Activated CD4-positive, alpha-beta T cell treated with anti-CD3 and anti-CD28 coated beads for 36 hours (primary cell): ENCODE results near the gene FAM161B. TPM values are rescaled to one million over a fixed set of nuclear protein-coding genes. Genes with fewer than 3 reads are reported as not detected.
"Not testable (repeated sequence)": the region's sequence is repeated elsewhere in the genome, so short reads cannot be mapped to it uniquely, and the experiment has no call there.

Experiments
- ATAC-seq: fragments of 200-7000 bp; cut with Tn5 transposase; one replicate; pipeline ENCODE4 v1.10.0; 2021; ENCODE audit warnings: mild to moderate bottlenecking, moderate library complexity
- CTCF ChIA-PET: fragments of 350-600 bp; sonication (Branson Sonifier 250); formaldehyde crosslinking; loops from one replicate; lab custom pipeline; 2021; ENCODE audit warnings: antibody characterized with exemption; lab: Charles Lee
- POLR2A ChIA-PET: fragments of 350-600 bp; sonication (Branson Sonifier 250); formaldehyde crosslinking; loops from one replicate; lab custom pipeline; 2021; ENCODE audit warnings: antibody characterized with exemption, inconsistent platforms; lab: Charles Lee
- DNase-seq: peaks from one replicate; pipeline ENCODE4 v3.0.0-alpha.2; 2020
- H3K27ac Mint-ChIP-seq: one replicate; pipeline ENCODE4 v1.8.0; 2021; ENCODE audit warnings: mixed read lengths
- H3K27me3 Mint-ChIP-seq: one replicate; pipeline ENCODE4 v1.8.0; 2021; ENCODE audit warnings: mixed read lengths
- H3K36me3 Mint-ChIP-seq: one replicate; pipeline ENCODE4 v1.8.0; 2021; ENCODE audit warnings: low read depth, mixed read lengths
- H3K4me1 Mint-ChIP-seq: one replicate; pipeline ENCODE4 v1.8.0; 2021; ENCODE audit warnings: mixed read lengths
- H3K4me3 Mint-ChIP-seq: one replicate; pipeline ENCODE4 v1.8.0; 2021; ENCODE audit warnings: mild to moderate bottlenecking, moderate library complexity, mixed read lengths
- H3K9me3 Mint-ChIP-seq: one replicate; pipeline ENCODE4 v1.8.0; 2021; ENCODE audit warnings: low read depth, mixed read lengths
- intact Hi-C, 2 experiments: fragments of 100-400 bp; cut with DNase I in 1 of 2; cut with micrococcal nuclease in 1 of 2; formaldehyde crosslinking; loops; one replicate each; pipeline versions ENCODE4 v1.14.2 to v1.15.1; 2022 to 2024; cut with DNase I, micrococcal nuclease
- total RNA-seq, 2 experiments: library from RNA; stranded (reverse); gene quantifications; one replicate each; pipeline ENCODE4 v1.2.3, GENCODE V29; 2021

Gene FAM161B
- total RNA-seq, 2 experiments from 2014 or later, result 1.2 to 1.4 TPM

DNA sequence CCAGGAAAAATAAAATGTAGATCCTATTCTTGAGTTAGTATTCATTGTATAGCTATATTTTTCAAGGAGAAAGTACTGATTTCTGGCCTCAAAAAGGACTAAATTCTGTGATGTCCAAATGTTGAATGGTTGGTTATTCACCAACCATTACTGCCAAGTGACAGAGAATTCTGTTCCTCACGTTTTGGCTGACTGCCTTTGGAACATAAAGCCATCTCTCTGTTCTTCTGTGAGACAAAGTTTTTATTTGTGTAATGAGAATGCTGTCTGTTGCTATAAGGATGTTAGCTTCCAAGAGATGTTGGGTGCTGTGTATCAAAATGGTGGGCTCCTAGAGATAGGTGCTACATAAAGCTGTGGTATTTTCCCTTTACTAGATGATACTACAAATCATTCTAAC lies 54.0 kb downstream of the FAM161B start:
- DNase-seq (no peak), ATAC-seq (no peak)
- Mint-ChIP-seq H3K4me3 (no peak overlapping the region), H3K9me3 (no peaks in the 10 kb centered on the region), H3K36me3 (peaks cover 45% of the 10 kb centered on the region), H3K4me1 (peaks cover 15% of the 10 kb centered on the region), H3K27ac (peak overlapping the region; percentile 58), H3K27me3 (no peaks in the 10 kb centered on the region)
- intact Hi-C loops, result no loop called here
- CTCF ChIA-PET, result interaction anchor here (0.6 to 1.4 kb wide), 4 partner anchors 10 to 871 kb away, joined by 3 to 4 read pairs (median 3); no protein-coding TSS in a partner anchor
- POLR2A ChIA-PET, result interaction anchor here (0.6 to 1.4 kb wide), 2 partner anchors 9 to 113 kb away, joined by 3 read pairs; partner anchors contain the start of gene ZNF410

DNA sequence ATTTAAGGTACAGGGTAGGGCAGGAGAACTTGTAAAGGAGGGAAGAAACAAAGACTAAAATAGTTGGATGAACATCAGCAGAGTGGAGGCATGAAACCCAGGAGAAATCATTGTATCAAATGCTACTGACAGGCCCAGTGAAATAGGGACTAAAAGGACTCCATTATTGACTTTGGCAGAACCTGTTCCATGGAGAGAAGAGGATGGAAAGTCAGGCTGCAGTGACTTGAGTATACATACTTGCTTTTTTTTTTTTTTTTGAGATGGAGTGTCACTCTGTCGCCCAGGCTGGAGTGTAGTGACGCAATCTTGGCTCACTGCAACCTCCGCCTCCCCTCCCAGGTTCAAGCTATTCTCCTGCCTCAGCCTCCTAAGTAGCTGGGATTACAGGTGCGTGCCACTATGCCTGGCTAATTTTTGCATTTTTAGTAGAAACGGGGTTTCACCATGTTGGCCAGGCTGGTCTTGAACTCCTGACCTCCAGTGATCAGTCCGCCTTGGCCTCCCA lies 55.7 kb downstream of the FAM161B start:
- Mint-ChIP-seq H3K36me3 (peaks cover 43% of the 10 kb centered on the region), H3K27ac (peak overlapping the region; percentile 5), H3K4me1 (peaks cover 28% of the 10 kb centered on the region)

DNA sequence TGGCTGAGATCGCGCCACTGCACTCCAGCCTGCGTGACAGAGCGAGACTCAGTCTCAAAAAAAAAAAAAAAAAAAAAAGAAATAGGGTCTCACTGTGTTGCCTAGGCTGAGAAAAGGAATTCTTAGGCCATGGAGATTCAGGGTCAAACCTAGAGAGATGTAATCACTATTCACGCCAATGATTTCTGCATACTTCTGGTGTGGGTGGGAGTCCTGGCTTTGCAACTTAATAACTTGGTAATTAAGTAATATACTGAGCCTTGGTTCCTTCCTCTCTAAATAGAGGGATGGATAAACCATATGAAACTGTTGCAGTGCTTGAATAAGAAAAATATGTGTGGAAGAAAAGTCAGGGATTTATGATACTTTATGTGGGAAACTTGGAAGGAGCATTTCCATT lies 60.5 kb downstream of the FAM161B start:
- H3K4me3 Mint-ChIP-seq, result peak overlapping the region; percentile 80

More for the DNA sequence above, 55.7 kb downstream of the FAM161B start:
- H3K9me3 Mint-ChIP-seq, intact Hi-C loops, DNase-seq, ATAC-seq, POLR2A ChIA-PET, H3K27me3 Mint-ChIP-seq, H3K4me3 Mint-ChIP-seq: not testable (repeated sequence)
- CTCF ChIA-PET, result interaction anchor here (1.1 to 1.2 kb wide), 2 partner anchors 150 to 323 kb away, joined by 3 to 4 read pairs; no protein-coding TSS in a partner anchor

DNA sequence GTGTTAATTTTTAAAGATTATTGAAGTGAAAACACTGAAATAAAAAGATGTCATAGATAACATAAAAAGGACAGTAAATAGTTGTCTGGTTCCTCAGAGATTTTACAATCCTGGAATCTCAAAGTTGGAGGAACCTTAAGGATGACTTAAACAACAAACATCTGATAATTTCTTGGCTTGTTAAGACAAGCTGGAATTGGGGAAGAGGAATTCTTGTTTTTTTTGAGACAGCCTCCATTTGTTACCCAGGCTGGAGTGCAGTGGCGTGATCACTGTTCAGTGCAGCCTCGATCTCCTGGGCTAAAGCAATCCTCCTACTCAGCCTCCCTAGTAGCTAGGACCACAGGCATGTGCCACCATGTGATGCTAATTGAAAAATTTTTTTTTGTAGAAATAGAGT lies 60.9 kb downstream of the FAM161B start:
- peaks cover 47% of the 10 kb centered on the region for H3K4me1 Mint-ChIP-seq
- peaks cover 32% of the 10 kb centered on the region for H3K36me3 Mint-ChIP-seq
- ChIA-PET POLR2A (interaction anchor here (0.6 kb wide), 1 partner anchor 41 kb away, joined by 3 read pairs; no protein-coding TSS in a partner anchor), CTCF (no interaction called here)
- H3K27ac Mint-ChIP-seq, result peak overlapping the region; percentile 99
- no peak for DNase-seq
- ATAC-seq, result no peak
- no peaks in the 10 kb centered on the region for H3K27me3 Mint-ChIP-seq
- peak overlapping the region; percentile 80 for H3K4me3 Mint-ChIP-seq
- intact Hi-C loops, result loop anchor here (5.0 kb wide), 5 partner anchors 147 to 962 kb away; partner anchors contain the start of genes ABCD4 (in 1 of the 2), DCAF4 (in 1 of the 2), PNMA1 (in 1 of the 2) and RIOX1 (in 1 of the 2)
- H3K9me3 Mint-ChIP-seq, result no peaks in the 10 kb centered on the region

More for the DNA sequence above, 60.5 kb downstream of the FAM161B start:
- Mint-ChIP-seq H3K36me3 (peaks cover 34% of the 10 kb centered on the region), H3K27me3 (no peaks in the 10 kb centered on the region), H3K4me1 (peaks cover 47% of the 10 kb centered on the region), H3K9me3 (no peaks in the 10 kb centered on the region), H3K27ac (peak overlapping the region; percentile 74)
- intact Hi-C loops, result loop anchor here (5.0 kb wide), 5 partner anchors 147 to 962 kb away; partner anchors contain the start of genes ABCD4 (in 1 of the 2), DCAF4 (in 1 of the 2), PNMA1 (in 1 of the 2) and RIOX1 (in 1 of the 2)
- CTCF ChIA-PET, result interaction anchor here (0.6 kb wide), 1 partner anchor 23 kb away, joined by 3 read pairs; no protein-coding TSS in a partner anchor
- no peak for ATAC-seq
- POLR2A ChIA-PET, result interaction anchor here (0.6 kb wide), 1 partner anchor 41 kb away, joined by 3 read pairs; no protein-coding TSS in a partner anchor
- no peak for DNase-seq

DNA sequence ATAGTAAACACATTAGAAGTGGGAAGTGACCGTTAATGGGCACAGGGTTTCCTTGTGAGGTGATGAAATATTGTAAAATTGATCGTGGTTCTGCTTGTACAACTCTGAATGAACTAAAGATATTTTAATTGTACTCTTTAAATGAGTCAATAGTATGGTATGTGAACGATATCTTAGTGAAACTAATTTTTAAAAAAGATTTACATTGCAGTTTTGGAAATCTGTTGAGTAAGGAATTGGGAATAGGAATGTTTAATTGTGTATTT lies 61.5 kb downstream of the FAM161B start:
- peaks cover 47% of the 10 kb centered on the region for H3K4me1 Mint-ChIP-seq
- intact Hi-C loops, result loop anchor here (5.0 kb wide), 5 partner anchors 146 to 961 kb away; partner anchors contain the start of genes ABCD4 (in 1 of the 2), DCAF4 (in 1 of the 2), PNMA1 (in 1 of the 2) and RIOX1 (in 1 of the 2)
- H3K27me3 Mint-ChIP-seq, result no peaks in the 10 kb centered on the region
- H3K36me3 Mint-ChIP-seq, result peaks cover 28% of the 10 kb centered on the region
- POLR2A ChIA-PET, result interaction anchor here (1.2 kb wide), 1 partner anchor 37 kb away, joined by 4 read pairs; the partner anchor contains the start of gene PTGR2
- CTCF ChIA-PET, result interaction anchor here (0.6 to 1.0 kb wide), 5 partner anchors 35 to 903 kb away, joined by 3 to 4 read pairs (median 3); no protein-coding TSS in a partner anchor
- peak overlapping the region; percentile 80 for H3K4me3 Mint-ChIP-seq
- H3K9me3 Mint-ChIP-seq, result no peaks in the 10 kb centered on the region
- ATAC-seq (no peak), DNase-seq (no peak)
- H3K27ac Mint-ChIP-seq, result peak overlapping the region; percentile 99

DNA sequence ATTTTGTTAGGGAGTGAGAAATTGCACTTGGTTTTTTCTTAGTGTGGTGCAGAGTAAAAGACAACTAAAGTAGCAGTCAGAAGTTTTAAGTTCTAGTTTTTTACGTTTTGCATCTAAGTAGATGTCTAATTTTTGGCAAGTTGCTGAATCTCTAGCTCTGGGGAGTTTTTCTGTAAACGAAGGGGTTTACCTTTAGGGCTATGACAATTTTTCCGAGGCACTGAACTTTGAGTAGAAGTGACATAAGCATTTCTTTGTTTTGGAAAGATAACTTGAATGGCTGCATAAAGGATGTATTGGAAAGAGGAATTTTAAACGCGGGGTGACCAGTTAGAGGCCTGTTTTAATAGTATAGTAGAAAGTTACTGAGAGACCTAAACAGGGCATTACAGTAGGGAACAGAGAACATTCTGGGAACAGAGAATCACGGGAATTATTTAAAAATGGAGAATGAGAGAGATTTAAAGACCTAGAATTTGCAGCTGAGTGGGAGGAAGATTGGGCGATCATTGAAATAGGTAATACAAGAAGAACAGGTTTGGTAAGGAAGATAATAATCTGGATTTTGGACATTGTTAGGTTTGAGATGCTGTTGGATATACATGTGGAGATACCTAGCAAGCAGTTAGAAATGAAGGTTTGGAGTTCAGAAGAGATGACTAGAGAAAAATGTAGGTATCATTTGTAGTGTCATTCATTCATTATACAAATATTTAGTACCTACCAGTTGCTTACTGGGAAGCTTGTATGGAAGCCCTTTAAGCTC lies 62.0 kb downstream of the FAM161B start:
- Mint-ChIP-seq H3K9me3 (no peaks in the 10 kb centered on the region), H3K36me3 (peaks cover 28% of the 10 kb centered on the region), H3K4me3 (peak overlapping the region; percentile 80), H3K27me3 (no peaks in the 10 kb centered on the region), H3K27ac (peak overlapping the region; percentile 99), H3K4me1 (peaks cover 47% of the 10 kb centered on the region)
- ChIA-PET CTCF (interaction anchor here (0.6 to 2.5 kb wide), 7 partner anchors 35 to 902 kb away, joined by 3 to 14 read pairs (median 3); no protein-coding TSS in a partner anchor), POLR2A (interaction anchor here (1.2 to 1.9 kb wide), 2 partner anchors 36 to 130 kb away, joined by 4 to 8 read pairs; partner anchors contain the start of gene PTGR2)
- intact Hi-C loops, result loop anchor here (2.0 to 5.0 kb wide), 8 partner anchors 57 to 961 kb away; partner anchors contain the start of genes ABCD4 (in 1 of the 2), BBOF1 (in 1 of the 2), DCAF4 (in 1 of the 2) and ENTPD5 (in 1 of the 2)
- ATAC-seq, result no peak
- no peak for DNase-seq

DNA sequence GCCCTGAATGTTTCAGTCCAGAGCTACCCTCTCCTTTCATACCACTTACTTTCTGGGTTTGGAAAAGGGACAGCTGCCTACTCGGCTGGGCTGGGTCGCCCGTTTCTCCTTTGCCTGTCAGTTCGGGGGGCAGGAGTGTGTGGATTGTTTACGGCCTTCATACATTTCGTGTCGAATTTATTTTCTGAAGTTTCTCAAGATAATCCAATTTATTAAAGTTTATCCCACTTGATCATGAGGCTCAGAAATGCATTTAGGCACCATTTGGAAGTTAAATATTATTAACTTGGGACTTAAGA lies 62.6 kb downstream of the FAM161B start:
- intact Hi-C loops, result loop anchor here (2.0 to 5.0 kb wide), 8 partner anchors 56 to 960 kb away; partner anchors contain the start of genes ABCD4 (in 1 of the 2), BBOF1 (in 1 of the 2), DCAF4 (in 1 of the 2) and ENTPD5 (in 1 of the 2)
- Mint-ChIP-seq H3K4me1 (peaks cover 47% of the 10 kb centered on the region), H3K27me3 (no peaks in the 10 kb centered on the region), H3K27ac (peak overlapping the region; percentile 99), H3K4me3 (peak overlapping the region; percentile 80), H3K36me3 (peaks cover 28% of the 10 kb centered on the region), H3K9me3 (no peaks in the 10 kb centered on the region)
- ATAC-seq (no peak), DNase-seq (no peak)
- CTCF ChIA-PET, result interaction anchor here (0.6 to 2.5 kb wide), 5 partner anchors 61 to 171 kb away, joined by 3 to 14 read pairs (median 4); no protein-coding TSS in a partner anchor
- POLR2A ChIA-PET, result interaction anchor here (1.1 to 1.9 kb wide), 4 partner anchors 9 to 420 kb away, joined by 3 to 8 read pairs (median 4); partner anchors contain the start of gene PTGR2

DNA sequence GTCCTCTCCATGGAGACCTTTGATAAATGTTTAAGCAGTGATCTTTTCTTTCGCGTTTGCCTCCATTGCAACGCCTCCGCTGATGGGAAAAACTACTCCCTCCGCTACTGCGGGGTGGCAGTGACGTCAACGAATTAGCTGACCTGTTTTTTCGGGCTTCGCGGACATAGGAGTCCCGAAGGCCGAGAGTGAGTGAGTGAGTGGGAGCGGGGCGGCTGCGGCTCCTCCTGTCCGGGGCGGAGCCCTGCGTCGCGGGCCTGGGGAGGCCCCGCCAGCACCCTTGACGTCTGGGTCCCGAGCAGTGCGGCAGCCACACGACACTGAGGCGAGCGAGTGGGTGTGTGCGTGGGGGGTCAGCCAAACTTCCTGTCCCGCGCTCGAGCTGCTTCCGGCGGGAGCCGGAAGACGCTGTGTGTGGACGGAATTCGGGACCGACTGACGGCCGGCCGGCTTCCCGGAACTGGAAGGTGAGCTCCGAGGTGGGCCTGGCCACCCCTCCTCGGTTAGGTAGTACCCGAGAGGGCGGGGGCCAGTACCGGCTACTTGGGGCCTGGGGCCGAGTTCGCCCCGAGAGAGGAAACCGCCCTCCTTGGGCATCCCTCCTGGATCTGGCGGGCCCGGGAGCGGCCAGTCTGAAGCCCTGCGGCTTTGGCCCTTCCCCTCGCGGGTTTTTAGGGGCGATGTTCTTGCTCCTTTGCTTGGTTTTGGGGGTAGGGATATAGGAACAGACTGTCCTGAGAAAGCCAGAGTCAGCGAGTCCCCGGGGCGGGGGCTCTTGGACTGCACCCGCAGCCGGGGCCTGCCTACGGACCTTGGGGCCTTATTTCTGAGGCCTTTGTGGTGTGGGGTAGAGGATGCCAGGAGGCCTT lies 63.2 kb downstream of the FAM161B start, which contains the start of gene ZNF410:
Gene ZNF410 (plus strand): TSS at position 411 of the 869 bp plus-strand sequence. CDS start 5,317 bp downstream, outside the sequence.
- intact Hi-C loops, result loop anchor here (1.0 to 5.0 kb wide), 21 partner anchors 34 to 959 kb away; partner anchors contain the start of genes BBOF1 (in 2 of the 2), COQ6 (in 2 of the 2), ENTPD5 (in 2 of the 2) and FAM161B (in 2 of the 2)
- Mint-ChIP-seq H3K4me1 (peaks cover 43% of the 10 kb centered on the region), H3K27ac (peak within 1 kb of the TSS; percentile 99), H3K27me3 (no peaks in the 10 kb centered on the region), H3K36me3 (peaks cover 24% of the 10 kb centered on the region), H3K9me3 (no peaks in the 10 kb centered on the region), H3K4me3 (peak within 1 kb of the TSS; percentile 80)
- POLR2A ChIA-PET, result interaction anchor here (0.6 to 1.9 kb wide), 6 partner anchors 9 to 419 kb away, joined by 3 to 10 read pairs (median 4); partner anchors contain the start of gene PTGR2
- ATAC-seq (peak; percentile 100), DNase-seq (peak; percentile 97)
- CTCF ChIA-PET, result interaction anchor here (0.6 to 2.5 kb wide), 6 partner anchors 35 to 170 kb away, joined by 3 to 14 read pairs (median 4); partner anchors contain the start of gene PTGR2

DNA sequence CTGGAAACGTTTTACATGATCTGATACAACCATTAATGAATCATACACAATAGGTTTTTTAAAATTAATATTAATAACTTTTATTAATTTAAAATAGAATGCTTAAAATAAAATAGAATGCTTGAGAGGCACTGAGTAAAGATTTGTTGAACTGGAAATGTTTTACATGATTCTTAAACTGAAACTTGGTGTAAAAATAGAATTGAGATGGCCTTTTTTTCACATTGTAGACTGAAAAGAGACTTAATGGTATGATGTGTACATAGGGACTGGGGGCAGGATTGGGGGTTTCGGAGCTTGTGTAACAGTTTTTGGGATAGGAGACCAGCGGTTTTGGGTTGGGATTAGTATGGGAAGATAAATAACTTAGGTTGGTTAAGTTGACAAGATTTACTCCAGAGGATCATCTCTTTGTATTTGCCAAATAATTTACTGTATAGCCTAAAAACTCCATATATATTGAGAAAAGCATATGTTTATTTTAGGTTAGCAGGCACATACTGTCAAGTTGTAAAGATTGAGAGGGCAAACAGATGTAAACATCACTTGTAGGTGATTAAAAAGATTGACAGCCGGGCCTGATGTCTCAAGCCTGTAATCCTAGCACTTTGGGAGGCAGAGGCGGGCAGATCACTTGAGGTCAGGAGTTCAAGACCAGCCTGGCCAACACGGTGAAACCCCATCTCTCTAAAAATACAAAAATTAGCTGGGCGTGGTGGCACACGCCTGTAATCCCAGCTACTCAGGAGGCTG lies 65.3 kb downstream of the FAM161B start:
- H3K36me3 Mint-ChIP-seq, result peaks cover 24% of the 10 kb centered on the region
- H3K27me3 Mint-ChIP-seq, result no peaks in the 10 kb centered on the region
- H3K9me3 Mint-ChIP-seq, result no peaks in the 10 kb centered on the region
- POLR2A ChIA-PET, result no interaction called here
- DNase-seq (no peak), ATAC-seq (no peak)
- CTCF ChIA-PET, result no interaction called here
- peak overlapping the region; percentile 80 for H3K4me3 Mint-ChIP-seq
- H3K27ac Mint-ChIP-seq, result peak overlapping the region; percentile 99
- intact Hi-C loops, result loop anchor here (5.0 kb wide), 5 partner anchors 142 to 957 kb away; partner anchors contain the start of genes ABCD4 (in 1 of the 2), DCAF4 (in 1 of the 2), PNMA1 (in 1 of the 2) and RIOX1 (in 1 of the 2)
- H3K4me1 Mint-ChIP-seq, result peaks cover 34% of the 10 kb centered on the region
